ENCODE measurements around the gene CLSTN2. TPM values are rescaled to one million over a fixed set of nuclear protein-coding genes. Genes with fewer than 3 reads are reported as not detected.

Gene CLSTN2
- total and polyA plus RNA-seq, 2 of the 4 experiments (the other 2 are of a cell fraction): under 0.01 to 0.07 TPM

DNA sequence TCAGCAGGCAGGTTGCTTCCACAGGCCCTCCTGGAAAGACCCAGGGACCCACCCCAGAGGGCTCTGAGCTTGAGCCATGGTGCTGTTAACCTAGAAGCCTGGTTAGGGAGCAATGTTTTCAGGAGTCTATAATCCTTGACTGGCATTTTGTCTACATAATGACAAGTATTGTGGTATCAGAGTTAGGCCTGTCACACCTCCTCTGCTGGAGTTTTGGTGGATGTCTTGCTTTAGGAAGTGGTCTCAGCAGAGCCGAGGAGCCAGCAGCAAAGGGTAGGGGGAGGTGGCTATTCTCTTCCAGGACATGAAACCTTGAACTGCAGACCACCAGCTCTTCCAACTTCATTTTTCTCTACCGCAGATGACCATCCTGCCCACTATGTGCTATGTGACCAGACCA lies 76.1 kb downstream of the CLSTN2 start:
- WGBS, 2 experiments (ENCODE audit: extremely low coverage in 2 of 2, insufficient read length in 1 of 2): no CpG with 5 or more reads among the region's 2 CpGs
- Histone ChIP-seq H2BK20ac (ENCODE audit: low read depth, low read length) (no peak overlapping the region), H3K9ac (ENCODE audit: low read depth, low read length) (no peak overlapping the region), H3K27me3 (ENCODE audit: control insufficient read depth, insufficient read depth, low read length) (no peaks in the 10 kb centered on the region), H2BK5ac (ENCODE audit: low read depth, low read length, poor library complexity, severe bottlenecking) (no peak overlapping the region), H4K91ac (ENCODE audit: insufficient read depth, low read depth, low read length) (no peak overlapping the region), H3K14ac (replicated peaks; ENCODE audit: low read depth, low read length) (no peak overlapping the region), H4K8ac (ENCODE audit: low read depth in 2 of 2, low read length in 2 of 2) (no peak overlapping the region), H3K79me1 (ENCODE audit: low read depth in 1 of 2, low read length in 2 of 2) (no peaks in the 10 kb centered on the region), H3K4me3 (ENCODE audit: insufficient read depth, low read depth, low read length) (no peak overlapping the region), H2AK5ac (ENCODE audit: low read depth, low read length) (no peak overlapping the region), H4K20me1 (ENCODE audit: insufficient read depth, low read length) (no peaks in the 10 kb centered on the region), H3K4ac (ENCODE audit: low read depth, low read length) (no peak overlapping the region), H3K18ac (ENCODE audit: low read depth, low read length) (no peak overlapping the region), H3K27ac (ENCODE audit: insufficient read depth, low read length) (no peak overlapping the region), H3K36me3 (ENCODE audit: control insufficient read depth, insufficient read depth, low read length) (no peaks in the 10 kb centered on the region), H4K5ac (ENCODE audit: low read depth, low read length) (no peak overlapping the region), H2AK9ac (replicated peaks; ENCODE audit: low read depth, low read length, poor library complexity) (no peak overlapping the region), H3K23ac (ENCODE audit: low read depth, low read length) (no peak overlapping the region), H2AFZ (replicated peaks; ENCODE audit: low read length, poor library complexity) (no peak overlapping the region), H3K4me1 (ENCODE audit: control insufficient read depth, insufficient read depth, low read length) (no peaks in the 10 kb centered on the region), H3K9me1 (ENCODE audit: insufficient read depth, low read length) (no peaks in the 10 kb centered on the region), H2BK15ac (ENCODE audit: low read depth, low read length) (no peak overlapping the region), H2BK120ac (ENCODE audit: low read depth, low read length) (no peak overlapping the region), H3K9me3 (ENCODE audit: control insufficient read depth, insufficient read depth, low read length) (no peaks in the 10 kb centered on the region), H3K4me2 (ENCODE audit: low read depth, low read length) (no peak overlapping the region), H3K56ac (ENCODE audit: extremely low read depth, insufficient read depth, low read length) (no peak overlapping the region)
- in situ Hi-C loops (cut with MboI; ENCODE audit: low sequenced_read_pairs): no loop called here
- no peak for ATAC-seq (ENCODE audit: low read depth)
- BruUV-seq (replicated peaks): no TSS peak
- intact Hi-C loops (cut with micrococcal nuclease): no loop called here
- ChIA-PET POLR2A (ENCODE audit: unreplicated experiment) (no interaction called here), CTCF (no interaction called here)
- TF ChIP-seq CEBPB (IDR thresholded peaks at IDR 0.05; ENCODE audit: low read depth, low read length): no peak
- no peak for TF ChIP-seq BHLHE40 (IDR thresholded peaks at IDR 0.05; ENCODE audit: low read depth, low read length)
- dilution Hi-C loops (cut with HindIII; ENCODE audit: low sequenced_read_pairs, unreplicated experiment): no loop called here
- no peak for DNase-seq

Measured in IMR-90 (cell line).